Skin of body (tissue), 2 donors: ENCODE measurements around the gene SLC22A14. TPM values are rescaled to one million over a fixed set of nuclear protein-coding genes. Genes with fewer than 3 reads are reported as not detected.
A peak's percentile ranks its signal among the peaks of the same experiment; 100 is the strongest.
"Not testable (repeated sequence)": the region's sequence is repeated elsewhere in the genome, so short reads cannot be mapped to it uniquely, and the experiment has no call there.

Experiments used
- DNase-seq: peaks from one replicate; lab custom pipeline; 2025; lab: John Stamatoyannopoulos, UW
- total RNA-seq: library from RNA; depleted of rRNA; stranded (reverse); fragments of >200 nt; gene quantifications from one replicate; pipeline ENCODE4 v1.2.3, GENCODE V29; 2014

The SLC22A14 gene
- total RNA-seq, 1 donor from 2014 or later = 0.30 TPM

GRCh38 chr3:38271553-38271952, 10.5 kb upstream of the SLC22A14 start:
- no peak for DNase-seq

- no peak for DNase-seq
Measured at GRCh38 chr3:38274864-38275649, 7.0 kb upstream of the SLC22A14 start.

GRCh38 chr3:38275658-38276057, 6.4 kb upstream of the SLC22A14 start:
- DNase-seq = no peak

GRCh38 chr3:38276081-38276916, 5.8 kb upstream of the SLC22A14 start:
- no peak for DNase-seq

- no peak for DNase-seq
Measured at GRCh38 chr3:38276917-38277630, 5.0 kb upstream of the SLC22A14 start.

- DNase-seq = no peak
Measured at GRCh38 chr3:38278841-38279240, 3.3 kb upstream of the SLC22A14 start.

GRCh38 chr3:38283810-38284755, 2.0 kb downstream of the SLC22A14 start:
- peak; percentile 92 for DNase-seq

GRCh38 chr3:38284756-38285150, 2.7 kb downstream of the SLC22A14 start:
- no peak for DNase-seq

- DNase-seq = not testable (repeated sequence)
Measured at GRCh38 chr3:38289286-38290217, 7.5 kb downstream of the SLC22A14 start.

GRCh38 chr3:38297053-38297452, 15.0 kb downstream of the SLC22A14 start:
- not testable (repeated sequence) for DNase-seq

- DNase-seq = no peak
Measured at GRCh38 chr3:38297537-38297936, 15.4 kb downstream of the SLC22A14 start.

GRCh38 chr3:38297947-38298711, 16.0 kb downstream of the SLC22A14 start:
- no peak for DNase-seq

GRCh38 chr3:38306941-38307340, 24.8 kb downstream of the SLC22A14 start:
- DNase-seq = no peak

GRCh38 chr3:38307599-38307998, 25.5 kb downstream of the SLC22A14 start:
- DNase-seq = no peak

GRCh38 chr3:38308456-38308855, 26.4 kb downstream of the SLC22A14 start:
- no peak for DNase-seq

- DNase-seq = no peak
Measured at GRCh38 chr3:38311476-38311875, 29.4 kb downstream of the SLC22A14 start.

GRCh38 chr3:38311941-38312340, 29.8 kb downstream of the SLC22A14 start:
- no peak for DNase-seq

GRCh38 chr3:38312356-38312755, 30.3 kb downstream of the SLC22A14 start:
- DNase-seq = no peak

- DNase-seq = no peak
Measured at GRCh38 chr3:38313263-38313662, 31.2 kb downstream of the SLC22A14 start.
